Stimulated activated CD8-positive, alpha-beta memory T cell treated with anti-CD3 and anti-CD28 coated beads, Interleukin-2, amount 100 ng/mL, for 1 hour (primary cell): ENCODE data around the gene ENPP4.
A peak's percentile ranks its signal among the peaks of the same experiment; 100 is the strongest.
"Not testable (repeated sequence)": the region's sequence is repeated elsewhere in the genome, so short reads cannot be mapped to it uniquely, and the experiment has no call there.

Experiments
- DNase-seq, 2 donors: peaks; one replicate each; pipeline ENCODE4 v3.0.0-alpha.2; 2020; ENCODE audit warnings: low read depth in 2 of 2

ENPP4 gene

GRCh38 chr6:46129629-46130511, at the start of gene ENPP4:
ENPP4 (plus strand) TSS chr6:46129989; CDS start chr6:46139584, 9,595 bp downstream.
- peak; percentile 77 to 80 for DNase-seq

- no peak for DNase-seq
Measured at GRCh38 chr6:46080111-46080510, 49.7 kb upstream of the ENPP4 start.

- DNase-seq = not testable (repeated sequence)
Measured at GRCh38 chr6:46085688-46086087, 44.1 kb upstream of the ENPP4 start.

- peak; percentile 19 to 32 for DNase-seq
Measured at GRCh38 chr6:46090115-46091079, 39.4 kb upstream of the ENPP4 start.

GRCh38 chr6:46091080-46091478, 38.7 kb upstream of the ENPP4 start:
- DNase-seq = no peak

GRCh38 chr6:46095251-46095650, 34.5 kb upstream of the ENPP4 start:
- no peak for DNase-seq

- no peak for DNase-seq
Measured at GRCh38 chr6:46097366-46097765, 32.4 kb upstream of the ENPP4 start.

GRCh38 chr6:46098678-46099077, 31.1 kb upstream of the ENPP4 start:
- DNase-seq = no peak

GRCh38 chr6:46099952-46100351, 29.8 kb upstream of the ENPP4 start:
- no peak for DNase-seq

GRCh38 chr6:46102123-46102522, 27.7 kb upstream of the ENPP4 start:
- no peak for DNase-seq

- DNase-seq = no peak
Measured at GRCh38 chr6:46103441-46104115, 26.2 kb upstream of the ENPP4 start.

- no peak for DNase-seq
Measured at GRCh38 chr6:46104209-46104608, 25.6 kb upstream of the ENPP4 start.

GRCh38 chr6:46105568-46105967, 24.2 kb upstream of the ENPP4 start:
- no peak for DNase-seq

GRCh38 chr6:46113370-46113769, 16.4 kb upstream of the ENPP4 start:
- DNase-seq = no peak

- no peak for DNase-seq
Measured at GRCh38 chr6:46115634-46116033, 14.2 kb upstream of the ENPP4 start.

- DNase-seq = no peak
Measured at GRCh38 chr6:46116289-46116688, 13.5 kb upstream of the ENPP4 start.

- DNase-seq = no peak
Measured at GRCh38 chr6:46118157-46118556, 11.6 kb upstream of the ENPP4 start.

GRCh38 chr6:46118836-46119235, 11.0 kb upstream of the ENPP4 start:
- DNase-seq = no peak

GRCh38 chr6:46119679-46120078, 10.1 kb upstream of the ENPP4 start:
- not testable (repeated sequence) for DNase-seq

GRCh38 chr6:46128476-46128875, 1.3 kb upstream of the ENPP4 start:
- DNase-seq = no peak

GRCh38 chr6:46129291-46129628, 529 bp upstream of the ENPP4 start:
- no peak for DNase-seq

GRCh38 chr6:46130666-46131065, 877 bp downstream of the ENPP4 start:
- DNase-seq = no peak
